Measurements from ENCODE around the gene SLC6A9. TPM values are rescaled to one million over a fixed set of nuclear protein-coding genes. Genes with fewer than 3 reads are reported as not detected.

SLC6A9 gene
- total RNA-seq, 4 donors from 2014 or later: 0.16 to 0.63 (median 0.29) TPM; not detected in 1

- no peaks in the 10 kb centered on the region for H3K9me3 ChIP-seq
- intact Hi-C loops (cut with DNase I; ENCODE audit: low total_unique reads): loop anchor here (10.0 kb wide), 1 partner anchor 592 kb away; no protein-coding TSS in a partner anchor
- DNase-seq (no peak), ATAC-seq (no peak)
- H3K27ac ChIP-seq: no peak overlapping the region
- H3K4me3 ChIP-seq: no peak overlapping the region
- H3K4me1 ChIP-seq: no peaks in the 10 kb centered on the region
- TF ChIP-seq CTCF (IDR thresholded peaks at IDR 0.05 in 4 of 5, conservative IDR thresholded peaks at IDR 0.05 in 1 of 5) (no peak), POLR2A (IDR thresholded peaks at IDR 0.05) (no peak)
- in situ Hi-C loops (cut with MboI; ENCODE audit: low sequenced_read_pairs in 4 of 4): loop anchor here in 1 of 4 donors (5.0 kb wide), 1 partner anchor 45 kb away; no protein-coding TSS in a partner anchor
- H3K27me3 ChIP-seq: no peaks in the 10 kb centered on the region
- no peaks in the 10 kb centered on the region for H3K36me3 ChIP-seq
Measured at GRCh38 chr1:44002606-44003157, 28.6 kb downstream of the SLC6A9 start.

- intact Hi-C loops (cut with DNase I; ENCODE audit: low total_unique reads): loop anchor here (10.0 kb wide), 1 partner anchor 593 kb away; no protein-coding TSS in a partner anchor
- in situ Hi-C loops (cut with MboI; ENCODE audit: low sequenced_read_pairs in 4 of 4): loop anchor here in 1 of 4 donors (5.0 kb wide), 1 partner anchor 45 kb away; no protein-coding TSS in a partner anchor
- TF ChIP-seq POLR2A (IDR thresholded peaks at IDR 0.05): no peak
- no peak for TF ChIP-seq CTCF (IDR thresholded peaks at IDR 0.05 in 4 of 5, conservative IDR thresholded peaks at IDR 0.05 in 1 of 5)
- ATAC-seq: no peak
- Histone ChIP-seq H3K4me1 (no peaks in the 10 kb centered on the region), H3K4me3 (no peak overlapping the region), H3K27ac (no peak overlapping the region), H3K9me3 (no peaks in the 10 kb centered on the region), H3K27me3 (no peaks in the 10 kb centered on the region), H3K36me3 (no peaks in the 10 kb centered on the region)
- no peak for DNase-seq
Measured at GRCh38 chr1:44002165-44002564, 29.1 kb downstream of the SLC6A9 start.

GRCh38 chr1:44000122-44000665 lies 31.1 kb downstream of the SLC6A9 start:
- no peak for ATAC-seq
- Histone ChIP-seq H3K36me3 (no peaks in the 10 kb centered on the region), H3K27ac (no peak overlapping the region), H3K4me1 (no peaks in the 10 kb centered on the region), H3K4me3 (no peak overlapping the region), H3K27me3 (no peaks in the 10 kb centered on the region), H3K9me3 (no peaks in the 10 kb centered on the region)
- DNase-seq: no peak
- intact Hi-C loops (cut with DNase I; ENCODE audit: low total_unique reads): loop anchor here (10.0 kb wide), 1 partner anchor 595 kb away; no protein-coding TSS in a partner anchor
- no peak for TF ChIP-seq POLR2A (IDR thresholded peaks at IDR 0.05)
- no peak for TF ChIP-seq CTCF (IDR thresholded peaks at IDR 0.05 in 4 of 5, conservative IDR thresholded peaks at IDR 0.05 in 1 of 5)
- in situ Hi-C loops (cut with MboI; ENCODE audit: low sequenced_read_pairs in 4 of 4): loop anchor here in 1 of 4 donors (5.0 kb wide), 1 partner anchor 47 kb away; no protein-coding TSS in a partner anchor

GRCh38 chr1:43999455-43999854 lies 31.8 kb downstream of the SLC6A9 start:
- DNase-seq (no peak), ATAC-seq (no peak)
- in situ Hi-C loops (cut with MboI; ENCODE audit: low sequenced_read_pairs in 4 of 4): loop anchor here in 1 of 4 donors (10.0 kb wide), 1 partner anchor 45 kb away; no protein-coding TSS in a partner anchor

More at GRCh38 chr1:43999455-43999854, 31.8 kb downstream of the SLC6A9 start:
- no peaks in the 10 kb centered on the region for H3K9me3 ChIP-seq
- intact Hi-C loops (cut with DNase I; ENCODE audit: low total_unique reads): no loop called here
- no peak for TF ChIP-seq CTCF (IDR thresholded peaks at IDR 0.05 in 4 of 5, conservative IDR thresholded peaks at IDR 0.05 in 1 of 5)
- TF ChIP-seq POLR2A (IDR thresholded peaks at IDR 0.05): no peak
- no peak overlapping the region for H3K4me3 ChIP-seq
- no peaks in the 10 kb centered on the region for H3K36me3 ChIP-seq
- H3K4me1 ChIP-seq: no peaks in the 10 kb centered on the region
- H3K27ac ChIP-seq: no peak overlapping the region
- H3K27me3 ChIP-seq: no peaks in the 10 kb centered on the region

Measured in gastrocnemius medialis (tissue), 4 donors.